ENCODE data around the gene SORL1-AS1.
A peak's percentile ranks its signal among the peaks of the same experiment; 100 is the strongest.

Gene SORL1-AS1

GRCh38 chr11:121391914-121392313 lies 60.9 kb downstream of the SORL1-AS1 start:
- DNase-seq (ENCODE audit: low read depth, low spot score): no peak

- DNase-seq (ENCODE audit: low read depth, low spot score): peak; percentile 59
Observed at GRCh38 chr11:121389651-121390050, 63.1 kb downstream of the SORL1-AS1 start.

All from ELF-1 (cell line).